ENCODE results near the gene TMEM175. TPM values are rescaled to one million over a fixed set of nuclear protein-coding genes. Genes with fewer than 3 reads are reported as not detected.

TMEM175 gene
- total RNA-seq, 2 experiments from 2014 or later, result 51.3 to 57.7 TPM

DNA sequence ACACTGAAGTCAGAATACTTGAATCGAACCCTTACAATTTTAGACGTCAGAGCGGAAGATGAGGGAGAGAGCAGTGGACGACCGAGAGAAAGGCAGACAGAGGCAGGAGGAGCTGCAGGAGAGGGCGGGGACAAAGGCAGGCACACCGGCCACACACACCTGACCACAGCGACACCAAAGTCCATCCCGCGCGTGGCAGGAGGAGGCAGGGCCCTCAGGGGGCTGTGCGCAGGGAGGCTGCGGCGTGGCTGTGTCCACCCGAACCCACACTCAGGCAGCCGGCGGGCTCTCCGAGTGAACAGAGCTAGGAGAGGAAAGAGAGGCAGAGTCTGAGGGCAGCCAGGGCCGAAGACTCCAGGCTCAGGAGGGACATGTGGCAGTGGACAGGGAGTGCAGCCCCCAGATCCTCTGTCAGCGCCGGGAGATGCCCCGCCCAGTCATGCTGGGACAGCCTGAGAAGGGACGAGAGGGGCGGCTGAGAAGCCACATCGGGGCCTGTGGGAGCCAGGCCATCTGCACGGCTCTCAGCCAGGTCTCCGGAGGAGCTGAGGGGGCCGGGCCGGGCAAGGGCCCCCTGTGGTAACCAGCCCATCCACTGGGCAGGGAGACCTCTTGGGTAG, 20.3 kb upstream of the TMEM175 start:
- H3K36me3 ChIP-seq (ENCODE audit: insufficient read depth, low read length), result peaks cover 48% of the 10 kb centered on the region

DNA sequence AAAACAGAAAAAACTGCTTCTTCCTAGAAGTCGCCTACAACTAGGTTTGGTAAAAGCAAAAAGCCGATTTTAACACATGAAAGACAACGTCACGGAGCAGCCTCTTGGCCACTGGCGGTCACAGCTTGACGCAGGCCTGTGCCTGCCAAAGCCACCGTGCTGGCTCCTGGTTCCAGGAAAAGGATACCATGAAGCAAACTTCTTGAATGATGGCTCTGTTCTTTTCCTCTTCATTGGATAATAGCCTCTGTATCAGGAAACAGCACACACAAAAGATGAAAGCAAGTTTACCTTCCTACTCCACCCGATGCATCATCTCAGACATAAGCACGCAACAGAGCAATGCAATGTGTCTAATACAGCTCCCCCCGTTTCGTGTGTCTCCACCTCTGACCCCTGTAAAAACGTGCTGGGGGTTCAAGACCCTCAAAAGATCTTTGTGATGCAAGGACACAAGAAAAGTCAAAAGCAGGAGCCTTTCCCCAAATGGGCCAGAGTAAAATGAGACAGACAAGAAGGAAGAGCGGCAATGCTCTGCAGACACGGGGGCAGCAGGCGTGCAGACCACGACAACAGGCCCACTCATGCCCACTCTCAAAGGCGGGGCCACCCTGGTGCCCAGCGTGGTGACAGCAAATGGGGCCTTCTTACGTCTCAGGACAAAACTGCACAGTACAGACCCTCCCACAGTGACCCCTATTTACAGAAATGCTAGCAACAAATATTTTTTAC, 19.5 kb upstream of the TMEM175 start:
- CTCF ChIA-PET, result no interaction called here
- H3K27ac Mint-ChIP-seq, result no peak overlapping the region
- POLR2A ChIA-PET, result no interaction called here

More for the DNA sequence above, 20.3 kb upstream of the TMEM175 start:
- no peak overlapping the region for H3K27ac Mint-ChIP-seq
- H3K9me3 Mint-ChIP-seq, result no peaks in the 10 kb centered on the region
- H3K4me1 Mint-ChIP-seq (ENCODE audit: low read depth), result peaks cover 22% of the 10 kb centered on the region
- Histone ChIP-seq H3K4me1 (ENCODE audit: insufficient read depth, low read length) (peaks cover 22% of the 10 kb centered on the region), H3K27ac (ENCODE audit: low read depth in 1 of 2, low read length in 2 of 2) (no peak overlapping the region), H3K27me3 (ENCODE audit: control insufficient read depth in 1 of 2, insufficient read depth in 2 of 2, low read length in 2 of 2) (no peaks in the 10 kb centered on the region), H3K4me3 (ENCODE audit: low read length) (no peak overlapping the region), H3K9me3 (ENCODE audit: control insufficient read depth in 1 of 2, insufficient read depth in 1 of 2, low read length in 2 of 2) (no peaks in the 10 kb centered on the region)
- ChIA-PET CTCF (no interaction called here), POLR2A (no interaction called here)
- H3K4me3 Mint-ChIP-seq, result no peak overlapping the region
- peak in 1 of 14 experiments; percentile 9 for DNase-seq
- peaks cover 46% of the 10 kb centered on the region for H3K36me3 Mint-ChIP-seq (ENCODE audit: low read depth)
- intact Hi-C loops (cut with DNase I, micrococcal nuclease), result no loop called here
- ATAC-seq (ENCODE audit: poor library complexity), result no peak
- TF ChIP-seq, protein P1, sequence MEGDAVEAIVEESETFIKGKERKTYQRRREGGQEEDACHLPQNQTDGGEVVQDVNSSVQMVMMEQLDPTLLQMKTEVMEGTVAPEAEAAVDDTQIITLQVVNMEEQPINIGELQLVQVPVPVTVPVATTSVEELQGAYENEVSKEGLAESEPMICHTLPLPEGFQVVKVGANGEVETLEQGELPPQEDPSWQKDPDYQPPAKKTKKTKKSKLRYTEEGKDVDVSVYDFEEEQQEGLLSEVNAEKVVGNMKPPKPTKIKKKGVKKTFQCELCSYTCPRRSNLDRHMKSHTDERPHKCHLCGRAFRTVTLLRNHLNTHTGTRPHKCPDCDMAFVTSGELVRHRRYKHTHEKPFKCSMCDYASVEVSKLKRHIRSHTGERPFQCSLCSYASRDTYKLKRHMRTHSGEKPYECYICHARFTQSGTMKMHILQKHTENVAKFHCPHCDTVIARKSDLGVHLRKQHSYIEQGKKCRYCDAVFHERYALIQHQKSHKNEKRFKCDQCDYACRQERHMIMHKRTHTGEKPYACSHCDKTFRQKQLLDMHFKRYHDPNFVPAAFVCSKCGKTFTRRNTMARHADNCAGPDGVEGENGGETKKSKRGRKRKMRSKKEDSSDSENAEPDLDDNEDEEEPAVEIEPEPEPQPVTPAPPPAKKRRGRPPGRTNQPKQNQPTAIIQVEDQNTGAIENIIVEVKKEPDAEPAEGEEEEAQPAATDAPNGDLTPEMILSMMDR (IDR thresholded peaks at IDR 0.05), result no peak
- no peaks in the 10 kb centered on the region for H3K27me3 Mint-ChIP-seq

DNA sequence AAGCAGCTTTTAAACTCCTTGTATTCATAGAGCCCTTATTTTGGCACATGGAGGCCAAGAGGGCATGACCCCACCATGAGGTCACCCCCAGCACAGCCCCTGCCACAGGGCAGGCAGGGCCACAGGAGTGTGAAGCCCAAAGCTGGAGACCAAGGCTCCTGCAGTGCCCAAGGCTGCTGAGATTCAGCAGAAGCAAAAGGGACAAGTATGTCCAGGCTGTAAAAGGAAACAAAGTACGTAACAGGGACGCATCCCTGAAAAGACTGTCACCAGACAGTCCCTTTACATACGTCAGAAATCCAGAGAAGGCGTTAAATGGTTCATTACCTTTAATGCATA, 19.0 kb upstream of the TMEM175 start:
- no peaks in the 10 kb centered on the region for H3K9me3 ChIP-seq (ENCODE audit: control insufficient read depth in 1 of 2, insufficient read depth in 1 of 2, low read length in 2 of 2)
- H3K4me1 ChIP-seq (ENCODE audit: insufficient read depth, low read length), result peaks cover 22% of the 10 kb centered on the region
- H3K27ac Mint-ChIP-seq, result no peak overlapping the region
- no peak overlapping the region for H3K4me3 ChIP-seq (ENCODE audit: low read length)
- no peak overlapping the region for H3K4me3 Mint-ChIP-seq
- intact Hi-C loops (cut with DNase I, micrococcal nuclease), result no loop called here
- POLR2A ChIA-PET, result no interaction called here
- ATAC-seq (ENCODE audit: poor library complexity) (no peak), DNase-seq (no peak)
- peaks cover 44% of the 10 kb centered on the region for H3K36me3 ChIP-seq (ENCODE audit: insufficient read depth, low read length)
- H3K27me3 ChIP-seq (ENCODE audit: control insufficient read depth in 1 of 2, insufficient read depth in 2 of 2, low read length in 2 of 2), result no peaks in the 10 kb centered on the region
- TF ChIP-seq, protein P1 (IDR thresholded peaks at IDR 0.05), result no peak
- H3K36me3 Mint-ChIP-seq (ENCODE audit: low read depth), result peaks cover 41% of the 10 kb centered on the region
- CTCF ChIA-PET, result no interaction called here
- no peaks in the 10 kb centered on the region for H3K27me3 Mint-ChIP-seq
- peaks cover 4% of the 10 kb centered on the region for H3K9me3 Mint-ChIP-seq
- H3K4me1 Mint-ChIP-seq (ENCODE audit: low read depth), result peaks cover 34% of the 10 kb centered on the region
- no peak overlapping the region for H3K27ac ChIP-seq (ENCODE audit: low read depth in 1 of 2, low read length in 2 of 2)

More for the DNA sequence above, 19.5 kb upstream of the TMEM175 start:
- Histone ChIP-seq H3K4me1 (ENCODE audit: insufficient read depth, low read length) (peaks cover 22% of the 10 kb centered on the region), H3K9me3 (ENCODE audit: control insufficient read depth in 1 of 2, insufficient read depth in 1 of 2, low read length in 2 of 2) (no peaks in the 10 kb centered on the region), H3K27me3 (ENCODE audit: control insufficient read depth in 1 of 2, insufficient read depth in 2 of 2, low read length in 2 of 2) (no peaks in the 10 kb centered on the region), H3K36me3 (ENCODE audit: insufficient read depth, low read length) (peaks cover 48% of the 10 kb centered on the region), H3K27ac (ENCODE audit: low read depth in 1 of 2, low read length in 2 of 2) (no peak overlapping the region), H3K4me3 (ENCODE audit: low read length) (no peak overlapping the region)
- TF ChIP-seq, protein P1 (IDR thresholded peaks at IDR 0.05), result no peak
- H3K36me3 Mint-ChIP-seq (ENCODE audit: low read depth), result peaks cover 43% of the 10 kb centered on the region
- no peak for ATAC-seq (ENCODE audit: poor library complexity)
- peaks cover 29% of the 10 kb centered on the region for H3K4me1 Mint-ChIP-seq (ENCODE audit: low read depth)
- no peak overlapping the region for H3K4me3 Mint-ChIP-seq
- H3K9me3 Mint-ChIP-seq, result peaks cover under 1% of the 10 kb centered on the region
- H3K27me3 Mint-ChIP-seq, result no peaks in the 10 kb centered on the region
- DNase-seq, result peak in 1 of 14 experiments; percentile 3
- intact Hi-C loops (cut with DNase I, micrococcal nuclease), result no loop called here

Data from CD4-positive, alpha-beta T cell (primary cell).